ENCODE results near the gene DGKI.

The DGKI gene

GRCh38 chr7:137342828-137343261, 503.9 kb downstream of the DGKI start:
- no peak for DNase-seq (ENCODE audit: low spot score)

GRCh38 chr7:137342265-137342664, 504.5 kb downstream of the DGKI start:
- DNase-seq (ENCODE audit: low spot score), result no peak

- no peak for DNase-seq (ENCODE audit: low spot score)
Measured at GRCh38 chr7:137337902-137338301, 508.9 kb downstream of the DGKI start.

GRCh38 chr7:137335814-137336213, 511.0 kb downstream of the DGKI start:
- DNase-seq (ENCODE audit: low spot score), result no peak

GRCh38 chr7:137331378-137331777, 515.4 kb downstream of the DGKI start:
- DNase-seq (ENCODE audit: low spot score), result no peak

Measured in ecto neural progenitor cell (in vitro differentiated cells).